LHCN-M2 (cell line): ENCODE data around the gene ATP6V0A4. TPM values are rescaled to one million over a fixed set of nuclear protein-coding genes. Genes with fewer than 3 reads are reported as not detected.

ENCODE experiments used
- DNase-seq: peaks from one replicate; pipeline ENCODE4 v3.0.0-alpha.2; 2012; ENCODE audit warnings: low read depth
- total RNA-seq: library from RNA; depleted of rRNA; stranded (reverse); fragments of >200 nt; gene quantifications from 2 replicates; pipeline ENCODE4 v1.2.3, GENCODE V29; 2014; rRNA removed

ATP6V0A4 gene
- total RNA-seq, 1 experiment from 2014 or later = 0.06 TPM

DNA sequence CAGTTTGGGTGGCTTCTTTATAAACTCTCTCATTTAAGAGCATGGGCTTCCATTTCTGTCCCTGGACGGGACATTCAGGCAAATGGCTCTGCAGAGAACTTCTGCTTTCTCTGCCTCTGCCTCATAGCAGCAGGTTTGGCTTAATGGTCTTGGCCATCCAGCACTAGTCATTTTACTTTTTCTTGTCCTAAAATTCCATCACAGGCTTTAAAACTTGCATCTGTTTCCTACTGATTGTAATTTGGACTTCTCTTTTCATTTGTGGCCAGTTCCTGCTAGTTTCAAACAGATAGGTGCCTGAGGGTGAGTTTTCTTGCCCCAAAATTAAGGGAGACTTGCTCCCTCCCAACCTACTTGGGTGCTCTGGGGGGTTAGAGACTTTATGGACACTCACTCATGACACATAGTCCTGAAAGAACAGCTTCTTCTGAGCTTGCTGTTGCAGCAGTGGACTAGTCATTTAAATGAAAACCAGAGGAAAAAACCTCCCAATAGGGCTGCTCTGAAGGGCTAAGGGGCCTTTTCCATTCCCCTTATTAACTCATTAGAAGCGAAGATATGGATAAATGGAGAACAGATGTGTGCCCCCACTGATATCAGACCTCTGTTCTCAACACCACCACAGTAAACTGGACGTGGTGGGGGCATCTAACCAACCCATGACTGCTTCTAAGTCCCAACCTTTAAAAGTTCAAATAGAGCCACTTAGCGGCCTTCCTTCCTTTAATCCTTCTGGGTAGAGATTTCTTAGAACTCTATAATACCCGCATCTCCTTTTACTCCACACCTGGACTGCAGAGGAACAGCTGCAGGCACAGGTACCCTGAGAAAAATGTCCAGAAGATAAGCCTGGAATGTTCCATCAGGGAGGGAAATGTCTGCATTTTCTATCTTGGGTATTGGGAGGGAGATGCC is 135.7 kb downstream of the ATP6V0A4 start:
- DNase-seq = no peak

GRCh38 chr7:138661069-138661635 is 136.8 kb downstream of the ATP6V0A4 start:
- DNase-seq = no peak

- no peak for DNase-seq
Measured at GRCh38 chr7:138658889-138659288, 139.1 kb downstream of the ATP6V0A4 start.

- no peak for DNase-seq
Measured at GRCh38 chr7:138657854-138658386, 140.1 kb downstream of the ATP6V0A4 start.

GRCh38 chr7:138656952-138657351 is 141.0 kb downstream of the ATP6V0A4 start:
- DNase-seq = no peak

Other genes with a start within 250 kb of the ATP6V0A4 start
- gene SVOPL, start 96.8 kb downstream of the ATP6V0A4 start, total RNA-seq = not detected in 2 replicates
- not detected in 2 replicates for gene TMEM213, start 202 bp downstream of the ATP6V0A4 start, total RNA-seq
- gene KIAA1549, start 183.2 kb upstream of the ATP6V0A4 start, total RNA-seq = 2.5 and 3.3 TPM in 2 replicates
- gene ZC3HAV1L, start 237.8 kb upstream of the ATP6V0A4 start, total RNA-seq = 22.3 and 23.9 TPM in 2 replicates